ENCODE results near the gene OR2C1.

OR2C1 gene

DNA sequence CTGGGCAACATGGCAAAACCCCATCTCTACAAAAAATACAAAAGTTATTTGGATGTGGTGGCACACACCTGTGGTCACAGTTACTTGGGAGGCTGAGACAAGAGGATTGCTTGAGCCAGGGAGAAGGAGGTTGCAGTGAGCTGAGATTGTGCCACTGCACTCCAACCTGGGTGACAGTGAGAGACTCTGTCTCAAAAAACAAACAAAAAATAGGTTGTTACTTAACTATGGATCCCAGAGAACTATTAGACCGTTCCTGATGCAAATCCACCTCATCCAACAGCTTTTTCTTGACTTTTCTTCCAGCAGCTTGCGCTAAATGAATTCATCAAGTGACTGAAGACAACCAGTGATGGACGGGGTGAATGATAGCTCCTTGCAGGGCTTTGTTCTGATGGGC, at the start of gene OR2C1:
OR2C1 (plus strand) TSS at position 301 of the 400 bp plus-strand sequence; CDS start at position 353, 52 bp downstream.
- no peak for DNase-seq

DNA sequence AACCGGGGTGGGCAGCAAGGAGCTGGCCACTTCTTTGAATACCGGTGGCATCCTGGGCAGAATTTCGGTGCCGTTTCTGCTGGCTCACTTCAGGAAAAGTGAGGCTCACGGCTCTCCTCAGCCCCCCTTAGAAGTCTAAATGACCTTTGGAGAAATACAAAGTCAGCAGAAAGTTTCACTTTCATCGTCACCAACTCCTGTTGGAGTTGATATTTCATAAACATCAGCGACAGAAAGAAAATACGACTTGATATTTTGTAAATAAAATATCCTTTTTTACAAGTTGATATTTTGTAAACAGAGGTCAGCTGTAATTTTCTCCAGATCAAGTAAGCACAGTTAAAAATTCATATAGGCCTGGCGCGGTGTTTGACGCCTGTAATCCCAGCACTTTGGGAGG, 49.6 kb upstream of the OR2C1 start:
- no peak for DNase-seq

GRCh38 chr16:3311496-3311895, 44.2 kb upstream of the OR2C1 start:
- DNase-seq: no peak

- no peak for DNase-seq
Measured at GRCh38 chr16:3317315-3317999, 38.2 kb upstream of the OR2C1 start.

- no peak for DNase-seq
Measured at GRCh38 chr16:3321816-3322215, 33.9 kb upstream of the OR2C1 start.

DNA sequence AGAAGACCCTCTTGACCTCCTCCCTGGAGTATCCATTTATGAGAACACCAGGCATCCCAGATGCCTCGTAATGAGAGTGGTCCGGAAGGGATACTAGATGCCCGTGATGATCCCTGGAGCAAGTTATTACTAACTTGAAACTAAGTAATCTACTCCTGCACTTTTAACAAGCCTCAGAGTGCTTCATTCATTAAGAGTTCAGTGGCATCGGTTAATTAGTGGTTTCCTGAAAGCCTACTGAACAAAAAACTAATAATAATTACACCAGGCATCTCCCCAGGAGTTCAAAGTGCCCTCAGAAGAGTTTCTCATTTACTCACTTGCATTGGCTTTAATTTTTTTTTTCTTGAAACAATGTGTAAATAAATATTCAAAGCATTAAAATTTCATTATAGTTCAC, 28.2 kb upstream of the OR2C1 start:
- no peak for DNase-seq

DNA sequence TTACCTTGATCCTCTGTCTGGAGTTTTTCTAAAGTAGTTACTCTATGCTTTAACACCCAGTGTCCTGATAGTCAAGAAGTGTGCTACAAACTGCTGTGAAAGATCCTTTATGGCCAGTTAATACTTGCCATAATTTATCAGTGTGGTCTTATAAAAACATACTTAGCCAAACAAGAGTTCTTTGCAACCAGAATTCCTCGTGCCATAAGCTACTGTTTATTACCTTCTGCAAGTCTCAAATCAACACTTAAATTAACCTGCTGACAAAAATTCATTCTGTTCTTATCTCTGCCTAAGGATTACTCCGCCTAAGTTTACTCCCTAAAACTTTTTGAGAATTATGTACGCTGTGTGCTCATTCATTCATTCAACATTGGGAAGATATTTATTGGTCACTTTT, 27.6 kb upstream of the OR2C1 start:
- no peak for DNase-seq

DNA sequence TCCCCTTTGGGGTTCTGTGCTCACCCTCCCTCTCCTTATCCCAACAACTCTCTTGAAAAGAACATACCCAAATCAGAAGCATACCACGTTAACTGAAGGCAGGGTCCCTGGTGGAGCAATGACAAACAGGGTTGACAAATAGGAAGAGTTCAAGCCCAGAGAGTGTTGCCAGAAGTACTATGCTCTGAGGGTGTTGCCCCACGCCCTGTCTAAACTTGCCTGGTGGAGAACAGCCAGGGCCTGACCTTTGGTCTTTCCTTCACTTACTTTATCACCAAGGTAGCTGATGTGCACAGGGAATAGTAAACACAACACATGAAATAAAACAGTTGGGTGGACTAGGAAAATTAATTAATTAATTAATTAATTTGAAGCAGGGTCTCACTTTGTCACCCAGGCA, 27.0 kb upstream of the OR2C1 start:
- no peak for DNase-seq

DNA sequence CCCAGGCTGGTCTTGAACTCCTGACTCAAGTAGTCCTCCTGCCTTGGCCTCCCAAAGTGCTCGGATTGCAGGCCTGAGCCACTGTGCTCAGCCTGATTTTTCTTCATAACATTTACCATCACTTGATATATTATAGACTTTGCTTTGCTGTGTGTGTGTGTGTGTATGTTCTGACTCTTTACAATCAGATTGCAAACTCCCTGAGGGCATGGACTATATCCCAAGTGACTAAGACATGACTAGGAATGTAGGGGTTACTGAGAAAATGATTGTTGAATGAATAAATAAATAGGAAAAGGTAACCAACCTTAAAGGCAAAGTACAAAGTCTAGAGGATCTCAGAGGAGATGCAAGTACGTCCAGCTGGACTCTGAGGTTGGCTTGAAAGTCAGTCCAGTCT, 9.6 kb upstream of the OR2C1 start:
- DNase-seq: no peak

- DNase-seq: no peak
Measured at GRCh38 chr16:3347586-3347985, 8.1 kb upstream of the OR2C1 start.

DNA sequence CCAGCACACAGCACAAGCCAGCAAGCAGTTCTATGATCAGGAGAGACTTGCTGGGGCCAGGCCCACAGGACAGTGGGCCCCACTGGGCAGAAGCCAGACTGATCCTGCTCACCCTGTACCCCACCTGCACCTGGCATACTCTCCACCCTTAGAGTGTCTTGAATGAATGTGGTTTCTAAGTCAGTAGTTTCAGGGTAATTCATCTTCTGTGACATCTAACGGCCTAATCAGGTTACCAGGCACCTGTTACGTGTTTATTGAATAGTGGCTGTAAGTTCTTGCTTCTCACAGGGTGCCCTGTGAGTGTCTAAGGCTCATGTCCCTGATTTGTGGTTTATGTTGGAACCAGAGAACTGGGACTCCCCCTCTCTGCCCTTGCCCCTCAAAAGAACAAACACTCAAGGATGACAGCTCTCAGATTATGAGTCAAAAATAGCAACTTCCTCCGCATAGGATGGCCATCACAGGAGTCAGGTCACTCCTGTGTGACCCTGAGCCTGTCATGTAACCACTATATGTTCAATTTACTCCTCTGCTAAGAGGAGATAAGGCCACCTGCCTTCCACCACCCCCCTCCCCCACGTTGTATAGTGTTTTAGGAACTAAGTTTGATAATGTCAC, 7.0 kb upstream of the OR2C1 start:
- DNase-seq: no peak

GRCh38 chr16:3349175-3349574, 6.5 kb upstream of the OR2C1 start:
- DNase-seq: no peak

GRCh38 chr16:3356118-3356517, 429 bp downstream of the OR2C1 start:
- no peak for DNase-seq

DNA sequence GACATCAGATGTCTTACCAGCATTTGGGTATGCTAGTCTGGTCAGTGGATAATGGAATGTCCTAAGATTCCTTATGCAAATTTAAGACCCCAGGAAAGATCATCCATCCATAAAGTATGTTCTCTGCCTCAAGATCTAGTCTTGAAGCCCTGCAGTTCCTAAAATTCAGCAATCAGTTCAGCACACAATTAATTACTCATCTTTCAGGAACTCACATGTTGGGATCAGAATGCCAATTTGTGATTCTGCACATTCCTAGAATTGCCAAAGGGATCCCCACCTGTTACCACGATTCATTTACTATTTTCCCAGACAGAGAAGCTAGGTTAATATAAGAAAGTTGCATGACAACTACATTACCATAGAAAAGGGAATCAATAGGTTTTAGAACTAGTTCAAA, 3.2 kb downstream of the OR2C1 start:
- DNase-seq: no peak

GRCh38 chr16:3362931-3363330, 7.2 kb downstream of the OR2C1 start:
- no peak for DNase-seq

DNA sequence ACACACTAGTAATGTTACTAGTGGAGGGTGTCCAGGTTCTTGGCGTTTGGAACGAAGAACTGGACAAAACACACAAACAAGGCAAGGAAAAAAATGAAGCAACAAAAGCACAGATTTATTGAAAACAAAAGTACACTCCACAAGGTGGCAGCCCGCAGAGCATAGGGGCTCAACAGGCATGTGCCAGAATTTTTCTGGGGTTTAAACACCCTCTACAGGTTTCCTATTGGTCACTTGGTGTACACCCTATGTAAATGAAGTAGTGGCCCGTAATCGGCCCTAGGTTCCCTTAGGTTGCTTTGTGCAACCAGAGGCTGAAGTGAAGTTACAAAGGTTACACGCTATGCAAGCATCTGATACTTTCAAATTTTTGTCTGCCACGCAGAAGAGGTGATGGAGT, 8.1 kb downstream of the OR2C1 start:
- DNase-seq: no peak

DNA sequence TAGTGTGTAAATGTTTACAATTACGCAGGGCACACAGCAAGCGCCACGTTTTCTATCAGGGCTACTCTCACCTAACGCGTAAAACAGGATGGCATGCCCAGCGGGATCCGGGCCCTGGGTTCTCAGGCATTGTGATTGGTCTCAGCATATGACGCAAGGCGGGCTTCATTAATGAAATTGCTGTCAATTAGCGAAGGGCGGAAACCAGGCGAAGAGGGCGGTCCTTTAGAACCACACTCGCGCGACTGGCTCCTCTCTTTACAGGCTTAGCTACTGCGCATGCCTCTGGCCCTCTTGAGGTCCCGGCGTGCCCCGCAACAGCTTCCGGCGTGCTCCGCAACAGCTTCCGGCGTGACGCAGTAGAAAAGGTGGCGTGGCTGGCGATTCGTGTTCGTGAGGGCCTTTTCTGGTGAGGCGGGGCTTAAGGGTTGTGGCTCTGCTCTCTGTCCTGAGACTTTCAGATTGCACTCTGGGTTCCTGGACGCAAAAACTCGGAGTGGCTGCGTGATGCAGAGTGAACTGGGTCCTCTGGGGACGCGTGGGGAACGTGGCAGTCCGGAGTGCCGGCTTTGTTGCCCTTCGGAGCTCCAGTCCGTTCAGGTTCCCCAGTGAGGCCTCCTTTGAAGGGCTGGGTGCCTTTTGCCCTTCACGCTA, 9.2 kb downstream of the OR2C1 start:
- DNase-seq: peak; percentile 92

- no peak for DNase-seq
Measured at GRCh38 chr16:3369073-3369472, 13.4 kb downstream of the OR2C1 start.

GRCh38 chr16:3375680-3376079, 20.0 kb downstream of the OR2C1 start:
- no peak for DNase-seq

GRCh38 chr16:3377917-3378316, 22.2 kb downstream of the OR2C1 start:
- DNase-seq: no peak

GRCh38 chr16:3383045-3383448, 27.4 kb downstream of the OR2C1 start:
- no peak for DNase-seq

DNA sequence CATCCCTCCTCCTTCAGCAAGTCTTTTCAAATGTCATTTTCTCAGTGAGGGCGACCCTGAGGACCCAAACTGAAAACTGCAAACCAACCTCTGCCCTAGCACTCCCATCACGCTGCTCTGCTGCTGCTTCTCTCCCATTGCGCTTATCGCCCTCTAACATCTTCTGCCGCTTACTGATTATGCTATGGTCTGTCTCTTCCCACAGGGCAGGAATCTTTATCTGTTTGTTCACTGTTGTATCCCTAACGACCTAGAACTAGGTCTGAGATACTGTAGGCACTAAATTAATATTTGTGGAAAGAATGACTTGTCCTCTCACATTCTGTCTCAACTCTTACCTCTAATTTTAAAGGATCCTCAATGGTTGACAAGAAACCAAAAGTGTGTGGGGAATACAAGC, 32.6 kb downstream of the OR2C1 start:
- no peak for DNase-seq

GRCh38 chr16:3389663-3390338, 34.1 kb downstream of the OR2C1 start:
- no peak for DNase-seq

GRCh38 chr16:3400446-3400778, 44.7 kb downstream of the OR2C1 start:
- DNase-seq: no peak

Data from midbrain (tissue), 1 donor.